BLaER1 treated with 17β-estradiol and CSF1 and Interleukin-3, amounts not matched to agents 10 nM and 100 nM (cell line): ENCODE data around the gene C10orf71.

Source experiments
- H3K27ac ChIP-seq, 11 experiments: shearing (Covaris generic); formaldehyde crosslinking; 2 replicates each; pipeline ENCODE4 v1.8.1; 2022
- H3K27me3 ChIP-seq, 11 experiments: shearing (Covaris generic); formaldehyde crosslinking; 2 replicates each; pipeline ENCODE4 v1.8.1; 2022
- H3K36me3 ChIP-seq, 11 experiments: shearing (Covaris generic); formaldehyde crosslinking; 2 replicates each; pipeline ENCODE4 v1.8.1; 2022
- H3K4me1 ChIP-seq, 10 experiments: shearing (Covaris generic); formaldehyde crosslinking; 2 replicates each; pipeline ENCODE4 v1.8.1; 2022
- H3K4me2 ChIP-seq, 11 experiments: shearing (Covaris generic); formaldehyde crosslinking; 2 replicates each; pipeline ENCODE4 v1.8.1; 2022
- H3K4me3 ChIP-seq, 10 experiments: shearing (Covaris generic); formaldehyde crosslinking; 2 replicates each; pipeline ENCODE4 v1.8.1; 2022
- H3K9ac ChIP-seq, 11 experiments: shearing (Covaris generic); formaldehyde crosslinking; 2 replicates each; pipeline ENCODE4 v1.8.1; 2022
- H3K9me3 ChIP-seq, 11 experiments: shearing (Covaris generic); formaldehyde crosslinking; replicated peaks in 1 of 11; 2 replicates each; pipeline ENCODE4 v1.8.1; 2022
- H4K20me1 ChIP-seq, 11 experiments: shearing (Covaris generic); formaldehyde crosslinking; 2 replicates each; pipeline ENCODE4 v1.8.1; 2022
- Cebpa-rat ChIP-seq, 11 experiments: shearing (Covaris generic); IDR thresholded peaks; 2 replicates each; pipeline ENCODE4 v1.8.1; 2022

C10orf71 gene

DNA sequence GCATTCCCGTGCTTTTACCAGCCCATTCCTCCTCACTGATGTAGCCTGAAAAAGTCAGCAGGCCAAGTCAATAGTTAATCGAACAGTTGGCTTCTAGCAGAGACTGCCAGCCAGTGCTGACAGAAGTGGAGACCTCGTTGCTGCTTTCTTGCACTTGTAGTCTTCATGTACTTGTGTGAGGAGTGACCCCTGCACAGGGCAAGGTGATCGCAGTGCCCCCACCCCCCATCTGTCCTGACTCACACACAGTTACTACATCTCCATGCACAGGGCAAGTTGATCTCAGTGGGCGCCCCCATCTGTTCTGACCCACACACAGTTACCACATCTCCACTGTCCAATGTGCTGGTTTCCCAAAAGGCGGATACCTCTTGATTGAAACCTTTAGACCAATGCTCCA, 34.2 kb downstream of the C10orf71 start:
- Histone ChIP-seq H3K9me3 (peaks cover 8 to 30% (median 17%) of the 10 kb centered on the region in 11 experiments; a peak in 17 of 22 replicates), H3K36me3 (no peaks in the 10 kb centered on the region), H3K27me3 (no peaks in the 10 kb centered on the region), H3K9ac (no peak overlapping the region), H4K20me1 (no peaks in the 10 kb centered on the region), H3K4me1 (peaks cover 0 to 8% (median 7%) of the 10 kb centered on the region in 10 experiments; a peak in 14 of 20 replicates), H3K4me3 (no peak overlapping the region), H3K4me2 (no peak overlapping the region), H3K27ac (no peak overlapping the region)
- no peak for TF ChIP-seq Cebpa-rat (IDR thresholded peaks at IDR 0.05)

- no peaks in the 10 kb centered on the region for H3K27me3 ChIP-seq
- peak overlapping the region in 7 of 11 experiments; percentile 5 to 43 (median 12); a peak in 6 of 22 replicates for H3K27ac ChIP-seq
- H3K4me2 ChIP-seq, result peak overlapping the region in 8 of 11 experiments; percentile 0 to 39 (median 22); a peak in 6 of 22 replicates
- H3K9me3 ChIP-seq, result peaks cover 8 to 30% (median 17%) of the 10 kb centered on the region in 11 experiments; a peak in 17 of 22 replicates
- H3K4me1 ChIP-seq, result peaks cover 0 to 8% (median 7%) of the 10 kb centered on the region in 10 experiments; a peak in 12 of 20 replicates
- no peak for TF ChIP-seq Cebpa-rat (IDR thresholded peaks at IDR 0.05)
- H3K9ac ChIP-seq, result no peak overlapping the region
- H3K4me3 ChIP-seq, result no peak overlapping the region; a peak in 1 of 20 replicates
- H3K36me3 ChIP-seq, result no peaks in the 10 kb centered on the region
- no peaks in the 10 kb centered on the region for H4K20me1 ChIP-seq
Observed at GRCh38 chr10:49334964-49335363, 36.0 kb downstream of the C10orf71 start.

DNA sequence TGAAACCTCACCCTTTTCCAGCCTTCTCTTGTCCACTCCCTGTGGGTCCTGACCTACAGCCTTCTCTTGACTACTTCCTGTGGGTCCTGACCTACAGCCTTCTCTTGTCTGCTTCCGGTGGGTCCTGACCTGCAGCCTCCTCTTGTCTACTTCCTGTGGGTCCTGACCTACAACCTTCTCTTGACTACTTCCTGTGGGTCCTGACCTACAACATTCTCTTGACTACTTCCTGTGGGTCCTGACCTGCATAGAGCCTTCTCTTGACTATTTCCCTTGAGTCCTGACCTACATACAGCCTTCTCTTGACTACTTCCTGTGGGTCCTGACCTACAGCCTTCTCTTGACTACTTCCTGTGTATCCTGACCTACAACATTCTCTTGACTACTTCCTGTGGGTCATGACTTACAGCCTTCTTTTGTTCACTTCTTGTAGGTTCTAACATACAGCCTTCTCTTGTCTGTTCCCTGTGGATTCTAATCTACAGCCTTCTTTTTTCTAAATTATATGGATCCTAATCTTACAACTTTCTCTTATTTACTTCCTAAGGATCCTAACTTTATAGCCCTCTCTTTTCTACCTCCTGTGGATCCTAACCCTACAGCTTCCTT, 36.5 kb downstream of the C10orf71 start:
- no peak for TF ChIP-seq Cebpa-rat (IDR thresholded peaks at IDR 0.05)
- Histone ChIP-seq H3K9me3 (peaks cover 8 to 30% (median 17%) of the 10 kb centered on the region in 11 experiments; a peak in 17 of 22 replicates), H3K9ac (no peak overlapping the region), H4K20me1 (no peaks in the 10 kb centered on the region), H3K4me2 (peak overlapping the region in 8 of 11 experiments; percentile 0 to 39 (median 22); a peak in 7 of 22 replicates), H3K36me3 (no peaks in the 10 kb centered on the region), H3K4me3 (no peak overlapping the region; a peak in 1 of 20 replicates), H3K4me1 (peaks cover 0 to 8% (median 7%) of the 10 kb centered on the region in 10 experiments; a peak in 12 of 20 replicates), H3K27me3 (no peaks in the 10 kb centered on the region), H3K27ac (peak overlapping the region in 7 of 11 experiments; percentile 5 to 43 (median 12); a peak in 6 of 22 replicates)

DNA sequence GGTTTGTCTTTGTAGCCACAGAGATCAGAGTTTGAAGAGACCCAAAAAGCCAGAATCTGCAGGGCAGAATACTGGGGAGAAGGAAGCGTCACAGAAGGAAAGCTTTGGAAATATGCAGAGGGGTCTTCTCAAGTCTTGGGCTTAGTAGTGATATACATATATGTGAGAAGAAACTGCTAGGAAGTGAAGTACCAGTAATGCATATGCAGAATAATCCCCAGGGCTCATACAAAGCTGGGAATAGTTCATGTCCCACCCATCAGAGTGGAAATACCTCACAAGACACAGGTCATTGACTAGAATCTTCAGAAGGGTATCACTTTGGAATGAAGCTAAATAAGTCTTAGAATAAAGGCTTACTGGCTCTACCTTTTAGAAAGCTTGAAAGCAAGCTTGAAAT, 39.6 kb downstream of the C10orf71 start:
- Histone ChIP-seq H3K9ac (no peak overlapping the region), H3K4me1 (peaks cover 0 to 11% (median 7%) of the 10 kb centered on the region in 10 experiments; a peak in 12 of 20 replicates), H3K9me3 (peaks cover 8 to 28% (median 17%) of the 10 kb centered on the region in 11 experiments; a peak in 17 of 22 replicates), H3K27me3 (no peaks in the 10 kb centered on the region), H4K20me1 (no peaks in the 10 kb centered on the region), H3K4me3 (no peak overlapping the region), H3K36me3 (no peaks in the 10 kb centered on the region), H3K27ac (no peak overlapping the region), H3K4me2 (no peak overlapping the region)
- no peak for TF ChIP-seq Cebpa-rat (IDR thresholded peaks at IDR 0.05)

DNA sequence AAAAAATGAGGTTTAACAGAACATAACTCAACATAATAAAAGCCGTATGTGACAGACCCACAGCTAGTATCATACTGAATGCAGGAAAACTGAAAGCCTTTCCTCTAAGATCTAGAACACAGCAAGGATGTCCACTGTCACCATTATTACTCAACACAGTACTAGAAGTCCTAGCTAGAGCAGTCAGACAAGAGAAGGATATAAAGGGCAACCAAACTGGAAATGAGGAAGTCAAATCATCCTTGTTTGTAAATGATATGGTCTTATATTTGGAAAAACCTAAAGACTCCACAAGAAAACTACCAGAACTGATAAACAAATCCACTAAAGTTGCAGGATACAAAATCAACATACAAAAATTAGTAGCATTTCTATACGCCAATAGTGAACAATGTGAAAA, 45.9 kb downstream of the C10orf71 start:
- no peak overlapping the region for H3K4me2 ChIP-seq
- H3K36me3 ChIP-seq, result no peaks in the 10 kb centered on the region
- H3K9ac ChIP-seq, result no peak overlapping the region
- no peak for TF ChIP-seq Cebpa-rat (IDR thresholded peaks at IDR 0.05)
- no peak overlapping the region for H3K4me3 ChIP-seq
- no peaks in the 10 kb centered on the region for H4K20me1 ChIP-seq
- 0 out of 20 replicates have a peak, but pooled peaks cover 0 to 4% (median 0%) of the 10 kb centered on the region in 10 experiments for H3K4me1 ChIP-seq
- H3K9me3 ChIP-seq, result peaks cover 0 to 7% (median 3%) of the 10 kb centered on the region in 11 experiments; a peak in 12 of 22 replicates
- no peak overlapping the region for H3K27ac ChIP-seq
- H3K27me3 ChIP-seq, result no peaks in the 10 kb centered on the region

- TF ChIP-seq Cebpa-rat (IDR thresholded peaks at IDR 0.05), result no peak
- Histone ChIP-seq H3K27me3 (no peaks in the 10 kb centered on the region), H3K36me3 (no peaks in the 10 kb centered on the region), H3K9ac (no peak overlapping the region), H3K4me2 (no peak overlapping the region), H3K4me3 (no peak overlapping the region), H4K20me1 (no peaks in the 10 kb centered on the region), H3K4me1 (0 out of 20 replicates have a peak, but pooled peaks cover 0 to 4% (median 0%) of the 10 kb centered on the region in 10 experiments), H3K9me3 (peaks cover 6 to 14% (median 10%) of the 10 kb centered on the region in 11 experiments; a peak in 17 of 22 replicates), H3K27ac (no peak overlapping the region)
Observed at GRCh38 chr10:49347342-49347741, 48.4 kb downstream of the C10orf71 start.

DNA sequence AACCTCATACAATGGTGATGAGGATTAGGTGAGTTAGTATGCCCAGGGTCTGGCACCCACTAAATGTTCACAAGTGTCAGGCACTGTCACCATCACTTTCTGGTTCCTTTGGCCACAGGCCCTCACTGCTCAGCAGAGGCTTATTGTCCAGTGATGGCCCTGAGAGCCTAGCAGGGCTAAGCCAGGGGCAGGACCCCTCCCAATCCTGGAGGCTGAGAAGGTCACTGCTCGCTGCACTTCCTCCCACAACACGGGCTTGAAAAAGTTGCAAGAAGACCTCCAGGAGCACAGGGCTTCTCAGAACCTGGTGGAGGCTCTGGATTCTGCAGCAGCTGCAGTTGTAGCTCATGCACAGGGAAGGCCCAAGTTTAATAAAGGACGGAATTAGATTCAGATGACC, 48.9 kb downstream of the C10orf71 start:
- Histone ChIP-seq H3K4me3 (no peak overlapping the region), H3K36me3 (no peaks in the 10 kb centered on the region), H3K4me2 (no peak overlapping the region), H3K4me1 (0 out of 20 replicates have a peak, but pooled peaks cover 0 to 2% (median 0%) of the 10 kb centered on the region in 10 experiments), H3K27ac (no peak overlapping the region), H3K9me3 (peaks cover 6 to 14% (median 10%) of the 10 kb centered on the region in 11 experiments; a peak in 17 of 22 replicates), H3K27me3 (no peaks in the 10 kb centered on the region), H4K20me1 (no peaks in the 10 kb centered on the region), H3K9ac (no peak overlapping the region)
- TF ChIP-seq Cebpa-rat (IDR thresholded peaks at IDR 0.05), result no peak

DNA sequence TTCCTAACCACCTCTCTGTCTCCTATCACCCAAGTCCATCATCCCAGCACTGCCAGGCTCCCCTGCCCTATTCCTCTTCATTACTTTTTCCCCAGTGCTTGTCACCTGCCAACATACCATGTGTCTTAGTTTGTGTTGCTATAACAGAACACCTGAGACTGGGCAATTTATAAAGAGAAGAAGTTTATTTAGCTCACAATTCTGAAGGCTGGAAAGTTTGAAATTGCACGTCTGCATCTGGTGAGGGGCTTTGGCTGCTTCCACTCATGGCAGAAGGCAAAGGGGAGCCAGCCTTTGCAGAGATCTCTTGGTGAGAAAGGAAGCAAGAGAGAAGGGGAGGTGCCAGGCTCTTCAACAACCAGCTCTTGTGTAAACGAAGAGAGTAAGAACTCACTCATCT, 49.6 kb downstream of the C10orf71 start:
- no peak for TF ChIP-seq Cebpa-rat (IDR thresholded peaks at IDR 0.05)
- no peak overlapping the region for H3K4me3 ChIP-seq
- no peaks in the 10 kb centered on the region for H3K36me3 ChIP-seq
- H3K27me3 ChIP-seq, result no peaks in the 10 kb centered on the region
- H3K27ac ChIP-seq, result no peak overlapping the region
- H3K4me2 ChIP-seq, result no peak overlapping the region
- H3K9ac ChIP-seq, result no peak overlapping the region
- no peaks in the 10 kb centered on the region for H3K4me1 ChIP-seq
- H3K9me3 ChIP-seq, result peaks cover 6 to 14% (median 10%) of the 10 kb centered on the region in 11 experiments; a peak in 17 of 22 replicates
- H4K20me1 ChIP-seq, result no peaks in the 10 kb centered on the region; a peak in 1 of 22 replicates

- Histone ChIP-seq H3K36me3 (no peaks in the 10 kb centered on the region), H3K4me3 (no peak overlapping the region), H3K4me2 (no peak overlapping the region), H3K9me3 (peaks cover 6 to 14% (median 10%) of the 10 kb centered on the region in 11 experiments; a peak in 17 of 22 replicates), H3K4me1 (no peaks in the 10 kb centered on the region), H3K9ac (no peak overlapping the region), H3K27ac (no peak overlapping the region), H3K27me3 (no peaks in the 10 kb centered on the region), H4K20me1 (no peaks in the 10 kb centered on the region; a peak in 1 of 22 replicates)
- no peak for TF ChIP-seq Cebpa-rat (IDR thresholded peaks at IDR 0.05)
Observed at GRCh38 chr10:49349390-49349789, 50.4 kb downstream of the C10orf71 start.
